Astrocyte (in vitro differentiated cells and primary cell): Measurements from ENCODE around the gene TPGS2. TPM values are rescaled to one million over a fixed set of nuclear protein-coding genes. Genes with fewer than 3 reads are reported as not detected.

ENCODE experiments used
- DNase-seq: peaks from one replicate; pipeline ENCODE4 v3.0.0-alpha.2; 2010; ENCODE audit warnings: low read depth
- FAIRE-seq: peaks from 2 replicates; lab custom pipeline; 2011; peaks lifted over from hg19 to GRCh38; lab: Jason Lieb, UNC
- H2AFZ ChIP-seq: 2 replicates; pipeline ENCODE4 v1.6.0; 2012; ENCODE audit warnings: low read depth, low read length, inconsistent platforms
- H3K27ac ChIP-seq: 2 replicates; pipeline ENCODE4 v1.5.1; 2011; ENCODE audit warnings: low read depth, low read length, inconsistent platforms
- H3K27me3 ChIP-seq: 2 replicates; pipeline ENCODE4 v1.6.0; 2011; ENCODE audit warnings: low read length, inconsistent platforms; ENCODE audit not compliant: insufficient read depth
- H3K36me3 ChIP-seq: 2 replicates; pipeline ENCODE4 v1.5.1; 2011; ENCODE audit warnings: low read length, inconsistent platforms; ENCODE audit not compliant: insufficient read depth
- H3K4me1 ChIP-seq: 2 replicates; pipeline ENCODE4 v1.5.1; 2011; ENCODE audit warnings: low read length, inconsistent platforms; ENCODE audit not compliant: insufficient read depth
- H3K4me2 ChIP-seq: 2 replicates; pipeline ENCODE4 v1.6.0; 2012; ENCODE audit warnings: low read length, inconsistent platforms
- H3K4me3 ChIP-seq: 2 replicates; pipeline ENCODE4 v1.5.1; 2011; ENCODE audit warnings: low read depth, mild to moderate bottlenecking, low read length, inconsistent platforms; ENCODE audit not compliant: insufficient read depth
- H3K79me2 ChIP-seq: 2 replicates; pipeline ENCODE4 v1.6.0; 2012; ENCODE audit warnings: mild to moderate bottlenecking, low read length, inconsistent platforms; ENCODE audit not compliant: insufficient read depth
- H3K9ac ChIP-seq: 2 replicates; pipeline ENCODE4 v1.6.0; 2012; ENCODE audit warnings: mild to moderate bottlenecking, low read length, inconsistent platforms
- H3K9me3 ChIP-seq: 2 replicates; pipeline ENCODE4 v1.5.1; 2012; ENCODE audit warnings: low read depth, mild to moderate bottlenecking, low read length, inconsistent platforms; ENCODE audit not compliant: insufficient read depth
- H4K20me1 ChIP-seq: 2 replicates; pipeline ENCODE4 v1.6.0; 2012; ENCODE audit warnings: low read length, inconsistent platforms; ENCODE audit not compliant: insufficient read depth
- H3K27ac Mint-ChIP-seq: one replicate; pipeline ENCODE4 v1.8.0; 2021; ENCODE audit warnings: mild to moderate bottlenecking, mixed read lengths; ENCODE audit not compliant: unreplicated experiment
- H3K27me3 Mint-ChIP-seq: one replicate; pipeline ENCODE4 v1.8.0; 2021; ENCODE audit warnings: low read depth, mixed read lengths; ENCODE audit not compliant: unreplicated experiment
- H3K36me3 Mint-ChIP-seq: one replicate; pipeline ENCODE4 v1.8.0; 2021; ENCODE audit warnings: low read depth, mixed read lengths; ENCODE audit not compliant: unreplicated experiment
- H3K4me1 Mint-ChIP-seq: one replicate; pipeline ENCODE4 v1.8.0; 2021; ENCODE audit warnings: low read depth, mixed read lengths; ENCODE audit not compliant: unreplicated experiment
- H3K4me3 Mint-ChIP-seq: one replicate; pipeline ENCODE4 v1.8.0; 2021; ENCODE audit warnings: mild to moderate bottlenecking, moderate library complexity, mixed read lengths; ENCODE audit not compliant: unreplicated experiment
- H3K9me3 Mint-ChIP-seq: one replicate; pipeline ENCODE4 v1.8.0; 2021; ENCODE audit warnings: mild to moderate bottlenecking, mixed read lengths; ENCODE audit not compliant: unreplicated experiment
- CTCF ChIP-seq: IDR thresholded peaks from 2 replicates; pipeline ENCODE4 v1.5.1; 2011; ENCODE audit warnings: low read depth, mild to moderate bottlenecking, inconsistent platforms, low read length, moderate library complexity; ENCODE audit not compliant: insufficient read depth
- EZH2 ChIP-seq: IDR thresholded peaks from 2 replicates; pipeline ENCODE4 v1.6.1; 2012; ENCODE audit warnings: mild to moderate bottlenecking, low read length, inconsistent platforms; ENCODE audit not compliant: insufficient read depth
- total RNA-seq: library from RNA; stranded (reverse); gene quantifications from 2 replicates; pipeline ENCODE4 v1.2.1, GENCODE V29; 2021

Gene TPGS2
- total RNA-seq, 1 donor from 2014 or later, result 138 TPM

- H3K9ac ChIP-seq, result no peak overlapping the region
- no peak for TF ChIP-seq CTCF
- TF ChIP-seq EZH2, result no peak
- H4K20me1 ChIP-seq, result no peaks in the 10 kb centered on the region
- no peak overlapping the region for H3K4me3 ChIP-seq
- H3K4me1 ChIP-seq, result no peaks in the 10 kb centered on the region
- Mint-ChIP-seq H3K27ac (no peak overlapping the region), H3K27me3 (no peaks in the 10 kb centered on the region), H3K9me3 (peaks cover 2% of the 10 kb centered on the region), H3K36me3 (peaks cover 5% of the 10 kb centered on the region), H3K4me1 (no peaks in the 10 kb centered on the region), H3K4me3 (no peak overlapping the region)
- FAIRE-seq (no peak), DNase-seq (no peak)
- peaks cover 7% of the 10 kb centered on the region for H3K9me3 ChIP-seq
- H3K36me3 ChIP-seq, result no peaks in the 10 kb centered on the region
- H3K79me2 ChIP-seq, result no peaks in the 10 kb centered on the region
- H3K4me2 ChIP-seq, result no peak overlapping the region
- no peaks in the 10 kb centered on the region for H3K27me3 ChIP-seq
- H3K27ac ChIP-seq, result no peak overlapping the region
- no peak overlapping the region for H2AFZ ChIP-seq
Observed at GRCh38 chr18:36856815-36857214, 28.0 kb upstream of the TPGS2 start.

GRCh38 chr18:36851202-36851590 is 22.4 kb upstream of the TPGS2 start:
- H4K20me1 ChIP-seq, result no peaks in the 10 kb centered on the region
- peaks cover 7% of the 10 kb centered on the region for H3K9me3 ChIP-seq
- no peak overlapping the region for H3K4me3 ChIP-seq
- no peaks in the 10 kb centered on the region for H3K27me3 ChIP-seq
- Mint-ChIP-seq H3K27ac (peak overlapping the region; percentile 69), H3K9me3 (peaks cover 2% of the 10 kb centered on the region), H3K36me3 (peaks cover 5% of the 10 kb centered on the region), H3K27me3 (no peaks in the 10 kb centered on the region), H3K4me1 (peaks cover 14% of the 10 kb centered on the region), H3K4me3 (no peak overlapping the region)
- no peaks in the 10 kb centered on the region for H3K36me3 ChIP-seq
- H3K79me2 ChIP-seq, result no peaks in the 10 kb centered on the region
- H3K4me1 ChIP-seq, result peaks cover 14% of the 10 kb centered on the region
- H3K27ac ChIP-seq, result peak overlapping the region; percentile 36
- peak overlapping the region; percentile 26 for H3K4me2 ChIP-seq
- peak overlapping the region; percentile 38 for H3K9ac ChIP-seq
- H2AFZ ChIP-seq, result no peak overlapping the region
- no peak for TF ChIP-seq EZH2
- TF ChIP-seq CTCF, result no peak
- no peak for FAIRE-seq
- DNase-seq, result no peak

GRCh38 chr18:36850527-36851201 is 21.9 kb upstream of the TPGS2 start:
- H3K4me3 ChIP-seq, result no peak overlapping the region
- Mint-ChIP-seq H3K27ac (peak overlapping the region; percentile 69), H3K4me1 (peaks cover 14% of the 10 kb centered on the region), H3K27me3 (no peaks in the 10 kb centered on the region), H3K36me3 (peaks cover 5% of the 10 kb centered on the region), H3K9me3 (peaks cover 2% of the 10 kb centered on the region), H3K4me3 (no peak overlapping the region)
- TF ChIP-seq CTCF (no peak), EZH2 (no peak)
- no peaks in the 10 kb centered on the region for H4K20me1 ChIP-seq
- H3K27me3 ChIP-seq, result no peaks in the 10 kb centered on the region
- H3K79me2 ChIP-seq, result no peaks in the 10 kb centered on the region
- DNase-seq (peak; percentile 95), FAIRE-seq (peak; percentile 100)
- peak overlapping the region; percentile 36 for H3K27ac ChIP-seq
- H3K36me3 ChIP-seq, result no peaks in the 10 kb centered on the region
- H2AFZ ChIP-seq, result no peak overlapping the region
- H3K9ac ChIP-seq, result peak overlapping the region; percentile 38
- H3K4me2 ChIP-seq, result peak overlapping the region; percentile 26
- peaks cover 7% of the 10 kb centered on the region for H3K9me3 ChIP-seq
- H3K4me1 ChIP-seq, result peaks cover 14% of the 10 kb centered on the region
